Endothelial cell of umbilical vein (primary cell): Measurements from ENCODE around the gene AFDN.

Source experiments
- EZH2 ChIP-seq: IDR thresholded peaks from 2 replicates; pipeline ENCODE4 v1.6.1; 2012; ENCODE audit warnings: borderline replicate concordance, low read depth, mild to moderate bottlenecking, moderate library complexity, low read length, inconsistent platforms; ENCODE audit not compliant: severe bottlenecking
- MAX ChIP-seq: IDR thresholded peaks from 2 replicates; pipeline ENCODE4 v1.6.1; 2011; ENCODE audit not compliant: insufficient read depth, insufficient read length
- POLR2A ChIP-seq: IDR thresholded peaks from 2 replicates; pipeline ENCODE4 v1.6.1; 2012; ENCODE audit warnings: low read depth, mild to moderate bottlenecking, control low read depth, low read length
- POLR2AphosphoS5 ChIP-seq: IDR thresholded peaks from 2 replicates; pipeline ENCODE4 v1.6.1; 2012; ENCODE audit warnings: low read depth, mild to moderate bottlenecking, control low read depth, low read length, moderate library complexity; ENCODE audit not compliant: insufficient read depth
- TF ChIP-seq, protein P1 (sequence below), 2 donors: IDR thresholded peaks; 1 replicate in 1 of 2; 2 replicates in 1 of 2; pipeline ENCODE4 v1.5.1; 2011; ENCODE audit warnings: low read length in 2 of 2, mild to moderate bottlenecking in 2 of 2, moderate library complexity in 2 of 2, control low read depth in 1 of 2, inconsistent platforms in 1 of 2, low read depth in 1 of 2; ENCODE audit not compliant: insufficient read depth in 1 of 2; ENCODE audit errors: extremely low read depth in 1 of 2

DNA sequence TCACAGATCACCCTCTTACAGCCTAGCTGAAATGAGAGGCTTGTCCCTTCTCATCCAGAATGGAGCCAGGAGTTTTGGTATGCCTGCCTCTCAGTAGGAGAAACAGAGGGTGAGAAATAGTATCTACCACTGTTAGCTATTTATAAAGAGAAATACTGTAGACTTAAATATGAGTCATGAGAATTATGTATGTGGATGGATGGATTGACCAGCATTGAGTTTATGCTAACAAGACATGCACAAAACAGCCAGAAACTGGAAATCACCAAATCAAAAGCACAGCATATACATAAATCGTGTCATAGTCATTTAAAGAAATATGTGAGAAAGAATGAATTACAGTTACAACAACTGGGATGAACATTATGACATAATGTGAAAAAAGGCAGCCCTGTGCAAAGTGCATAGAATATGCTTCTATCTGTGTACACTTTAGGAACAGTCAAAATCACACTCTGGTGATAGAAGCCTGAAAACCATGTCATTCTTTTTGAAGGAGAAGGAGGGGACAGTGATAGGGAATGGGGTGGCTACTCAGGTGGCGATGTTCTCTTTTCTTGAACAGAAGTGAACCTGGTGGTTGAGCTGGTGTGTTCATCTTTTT lies 90.9 kb downstream of the AFDN start:
- TF ChIP-seq, protein P1, sequence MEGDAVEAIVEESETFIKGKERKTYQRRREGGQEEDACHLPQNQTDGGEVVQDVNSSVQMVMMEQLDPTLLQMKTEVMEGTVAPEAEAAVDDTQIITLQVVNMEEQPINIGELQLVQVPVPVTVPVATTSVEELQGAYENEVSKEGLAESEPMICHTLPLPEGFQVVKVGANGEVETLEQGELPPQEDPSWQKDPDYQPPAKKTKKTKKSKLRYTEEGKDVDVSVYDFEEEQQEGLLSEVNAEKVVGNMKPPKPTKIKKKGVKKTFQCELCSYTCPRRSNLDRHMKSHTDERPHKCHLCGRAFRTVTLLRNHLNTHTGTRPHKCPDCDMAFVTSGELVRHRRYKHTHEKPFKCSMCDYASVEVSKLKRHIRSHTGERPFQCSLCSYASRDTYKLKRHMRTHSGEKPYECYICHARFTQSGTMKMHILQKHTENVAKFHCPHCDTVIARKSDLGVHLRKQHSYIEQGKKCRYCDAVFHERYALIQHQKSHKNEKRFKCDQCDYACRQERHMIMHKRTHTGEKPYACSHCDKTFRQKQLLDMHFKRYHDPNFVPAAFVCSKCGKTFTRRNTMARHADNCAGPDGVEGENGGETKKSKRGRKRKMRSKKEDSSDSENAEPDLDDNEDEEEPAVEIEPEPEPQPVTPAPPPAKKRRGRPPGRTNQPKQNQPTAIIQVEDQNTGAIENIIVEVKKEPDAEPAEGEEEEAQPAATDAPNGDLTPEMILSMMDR (IDR thresholded peaks at IDR 0.05; ENCODE audit: extremely low read depth in 1 of 2, insufficient read depth in 1 of 2, low read depth in 1 of 2, low read length in 2 of 2) = no peak
- TF ChIP-seq POLR2A (no peak), EZH2 (no peak), MAX (no peak), POLR2AphosphoS5 (no peak)
